CD4-positive, alpha-beta memory T cell (primary cell): ENCODE measurements around the gene TMEM131. TPM values are rescaled to one million over a fixed set of nuclear protein-coding genes. Genes with fewer than 3 reads are reported as not detected.
A peak's percentile ranks its signal among the peaks of the same experiment; 100 is the strongest.

Experiments
- CTCF ChIA-PET: fragments of 350-600 bp; sonication (Branson Sonifier 250); formaldehyde crosslinking; loops from one replicate; lab custom pipeline; 2021; ENCODE audit warnings: inconsistent platforms; ENCODE audit not compliant: partially characterized antibody; lab: Charles Lee
- POLR2A ChIA-PET: fragments of 350-600 bp; sonication (Branson Sonifier 250); formaldehyde crosslinking; loops from one replicate; lab custom pipeline; 2021; ENCODE audit not compliant: partially characterized antibody; lab: Charles Lee
- DNase-seq, 5 donors: peaks; one replicate each; pipeline versions ENCODE4 v3.0.0 to v3.0.0-alpha.2; 2020 to 2022; ENCODE audit warnings: mixed read lengths in 1 of 5
- H3K27ac ChIP-seq: one replicate; pipeline ENCODE4 v1.7.0; 2013; ENCODE audit warnings: low read depth, low read length
- H3K27me3 ChIP-seq: 2 replicates; pipeline ENCODE4 v1.7.0; 2013; ENCODE audit warnings: mild to moderate bottlenecking, low read length, moderate library complexity; ENCODE audit not compliant: insufficient read depth
- H3K36me3 ChIP-seq: 2 replicates; pipeline ENCODE4 v1.7.0; 2013; ENCODE audit warnings: mild to moderate bottlenecking, low read length, moderate library complexity; ENCODE audit not compliant: insufficient read depth
- H3K4me1 ChIP-seq: 2 replicates; pipeline ENCODE4 v1.7.0; 2013; ENCODE audit warnings: mild to moderate bottlenecking, low read length, moderate library complexity; ENCODE audit not compliant: insufficient read depth
- H3K4me3 ChIP-seq, 2 donors: one replicate each; pipeline ENCODE4 v1.7.0; 2013; ENCODE audit warnings: low read length in 2 of 2, mild to moderate bottlenecking in 1 of 2
- H3K9me3 ChIP-seq, 2 donors: one replicate each; pipeline ENCODE4 v1.7.0; 2013; ENCODE audit warnings: low read length in 2 of 2, control low read depth in 1 of 2; ENCODE audit not compliant: control insufficient read depth in 1 of 2
- H3K27ac Mint-ChIP-seq, 7 donors: one replicate each; pipeline ENCODE4 v1.8.0; 2020 to 2021; ENCODE audit warnings: mixed read lengths in 7 of 7, mild to moderate bottlenecking in 6 of 7, inconsistent platforms in 3 of 7, moderate library complexity in 3 of 7
- H3K27me3 Mint-ChIP-seq, 2 donors: one replicate each; pipeline ENCODE4 v1.8.0; 2020 to 2021; ENCODE audit warnings: mixed read lengths in 2 of 2
- H3K36me3 Mint-ChIP-seq, 2 donors: one replicate each; pipeline ENCODE4 v1.8.0; 2020 to 2021; ENCODE audit warnings: mixed read lengths in 2 of 2, inconsistent platforms in 1 of 2, mild to moderate bottlenecking in 1 of 2
- H3K4me1 Mint-ChIP-seq, 4 donors: one replicate each; pipeline ENCODE4 v1.8.0; 2020 to 2021; ENCODE audit warnings: mixed read lengths in 4 of 4, mild to moderate bottlenecking in 1 of 4
- H3K4me3 Mint-ChIP-seq, 8 donors: one replicate each; pipeline ENCODE4 v1.8.0; 2020 to 2021; ENCODE audit warnings: mixed read lengths in 8 of 8, mild to moderate bottlenecking in 7 of 8, moderate library complexity in 6 of 8, inconsistent platforms in 3 of 8
- H3K9me3 Mint-ChIP-seq, 8 donors: one replicate each; pipeline ENCODE4 v1.8.0; 2020 to 2021; ENCODE audit warnings: mixed read lengths in 8 of 8, mild to moderate bottlenecking in 5 of 8, inconsistent platforms in 3 of 8, moderate library complexity in 1 of 8
- intact Hi-C: fragments of 100-400 bp; cut with micrococcal nuclease; formaldehyde crosslinking; loops from one replicate; pipeline ENCODE4 v1.15.1; 2023
- polyA plus RNA-seq, 2 donors: library from polyadenylated mRNA; unstranded; fragments of 300-500 nt; fragmentation: Illumina TruSeq; gene quantifications; one replicate each; pipeline ENCODE4 v1.2.3, GENCODE V29; 2021
- total RNA-seq, 2 experiments: library from RNA; stranded (reverse); gene quantifications; one replicate each; pipeline ENCODE4 v1.2.3, GENCODE V29; 2021

The TMEM131 gene
- total and polyA plus RNA-seq, 4 experiments from 2014 or later, result 6.3 to 47.6 (median 31.4) TPM

GRCh38 chr2:97796465-97797126, 199.2 kb downstream of the TMEM131 start:
- H3K36me3 Mint-ChIP-seq, result peaks cover 25 to 50% of the 10 kb centered on the region in 2 donors
- CTCF ChIA-PET, result interaction anchor here (2.8 kb wide), 1 partner anchor 10 kb away, joined by 14 read pairs; no protein-coding TSS in a partner anchor

GRCh38 chr2:97792416-97792815, 203.3 kb downstream of the TMEM131 start:
- no peaks in the 10 kb centered on the region for H3K4me1 ChIP-seq
- H3K36me3 ChIP-seq, result peaks cover 23% of the 10 kb centered on the region
- no peaks in the 10 kb centered on the region for H3K9me3 Mint-ChIP-seq
- DNase-seq, result no peak
- intact Hi-C loops, result no loop called here
- H3K36me3 Mint-ChIP-seq, result peaks cover 30 to 63% of the 10 kb centered on the region in 2 donors
- CTCF ChIA-PET, result interaction anchor here (1.6 kb wide), 2 partner anchors 14 to 593 kb away, joined by 4 to 10 read pairs; no protein-coding TSS in a partner anchor
- peaks cover 0 to 2% (median under 1%) of the 10 kb centered on the region in 4 donors for H3K4me1 Mint-ChIP-seq
- no peak overlapping the region for H3K27ac Mint-ChIP-seq
- H3K4me3 ChIP-seq, result no peak overlapping the region
- H3K4me3 Mint-ChIP-seq, result no peak overlapping the region
- POLR2A ChIA-PET, result no interaction called here
- H3K27ac ChIP-seq, result no peak overlapping the region
- H3K27me3 ChIP-seq, result no peaks in the 10 kb centered on the region
- no peaks in the 10 kb centered on the region for H3K9me3 ChIP-seq
- H3K27me3 Mint-ChIP-seq, result no peaks in the 10 kb centered on the region

More at GRCh38 chr2:97796465-97797126, 199.2 kb downstream of the TMEM131 start:
- H3K9me3 Mint-ChIP-seq, result no peaks in the 10 kb centered on the region
- H3K27ac ChIP-seq, result no peak overlapping the region
- no peak overlapping the region for H3K27ac Mint-ChIP-seq
- no peak for DNase-seq
- no peak overlapping the region for H3K4me3 ChIP-seq
- no peak overlapping the region for H3K4me3 Mint-ChIP-seq
- intact Hi-C loops, result no loop called here
- H3K27me3 ChIP-seq, result no peaks in the 10 kb centered on the region
- no peaks in the 10 kb centered on the region for H3K4me1 Mint-ChIP-seq
- peaks cover 25% of the 10 kb centered on the region for H3K36me3 ChIP-seq
- H3K9me3 ChIP-seq, result no peaks in the 10 kb centered on the region
- POLR2A ChIA-PET, result no interaction called here
- no peaks in the 10 kb centered on the region for H3K4me1 ChIP-seq
- no peaks in the 10 kb centered on the region for H3K27me3 Mint-ChIP-seq

GRCh38 chr2:97788986-97789644, 206.6 kb downstream of the TMEM131 start:
- H3K4me3 ChIP-seq, result no peak overlapping the region
- peaks cover 33 to 56% of the 10 kb centered on the region in 2 donors for H3K36me3 Mint-ChIP-seq
- CTCF ChIA-PET, result interaction anchor here (0.8 kb wide), 1 partner anchor 18 kb away, joined by 3 read pairs; no protein-coding TSS in a partner anchor
- H3K27me3 ChIP-seq, result no peaks in the 10 kb centered on the region
- no peak overlapping the region for H3K27ac ChIP-seq
- no peaks in the 10 kb centered on the region for H3K9me3 Mint-ChIP-seq
- H3K4me1 Mint-ChIP-seq, result peaks cover 0 to 4% (median under 1%) of the 10 kb centered on the region in 4 donors
- intact Hi-C loops, result no loop called here
- DNase-seq, result no peak
- peaks cover 18% of the 10 kb centered on the region for H3K36me3 ChIP-seq
- no peaks in the 10 kb centered on the region for H3K27me3 Mint-ChIP-seq
- H3K9me3 ChIP-seq, result no peaks in the 10 kb centered on the region
- H3K4me3 Mint-ChIP-seq, result no peak overlapping the region
- peak overlapping the region in 1 of 7 donors; percentile 41 for H3K27ac Mint-ChIP-seq
- no peaks in the 10 kb centered on the region for H3K4me1 ChIP-seq
- POLR2A ChIA-PET, result no interaction called here

GRCh38 chr2:97785818-97786217, 209.9 kb downstream of the TMEM131 start:
- Histone ChIP-seq H3K36me3 (no peaks in the 10 kb centered on the region), H3K4me1 (no peaks in the 10 kb centered on the region), H3K4me3 (no peak overlapping the region), H3K27ac (no peak overlapping the region), H3K27me3 (no peaks in the 10 kb centered on the region), H3K9me3 (no peaks in the 10 kb centered on the region)
- Mint-ChIP-seq H3K27ac (peak overlapping the region in 1 of 7 donors; percentile 65), H3K27me3 (no peaks in the 10 kb centered on the region), H3K4me3 (no peak overlapping the region), H3K4me1 (peaks cover 0 to 4% (median under 1%) of the 10 kb centered on the region in 4 donors), H3K9me3 (no peaks in the 10 kb centered on the region), H3K36me3 (peaks cover 15 to 36% of the 10 kb centered on the region in 2 donors)
- intact Hi-C loops, result no loop called here
- POLR2A ChIA-PET, result no interaction called here
- CTCF ChIA-PET, result no interaction called here
- no peak for DNase-seq

- H3K27me3 ChIP-seq, result no peaks in the 10 kb centered on the region
- Mint-ChIP-seq H3K9me3 (no peaks in the 10 kb centered on the region), H3K4me3 (no peak overlapping the region), H3K27ac (no peak overlapping the region), H3K36me3 (peaks cover 13 to 35% of the 10 kb centered on the region in 2 donors), H3K27me3 (no peaks in the 10 kb centered on the region), H3K4me1 (peaks cover 0 to 4% (median under 1%) of the 10 kb centered on the region in 4 donors)
- ChIA-PET POLR2A (no interaction called here), CTCF (no interaction called here)
- no peaks in the 10 kb centered on the region for H3K9me3 ChIP-seq
- H3K36me3 ChIP-seq, result no peaks in the 10 kb centered on the region
- no peak for DNase-seq
- H3K27ac ChIP-seq, result no peak overlapping the region
- no peak overlapping the region for H3K4me3 ChIP-seq
- intact Hi-C loops, result no loop called here
- no peaks in the 10 kb centered on the region for H3K4me1 ChIP-seq
These were observed 210.8 kb downstream of the TMEM131 start for GRCh38 chr2:97784953-97785352.

GRCh38 chr2:97781981-97782380, 213.8 kb downstream of the TMEM131 start:
- Histone ChIP-seq H3K9me3 (no peaks in the 10 kb centered on the region), H3K4me1 (no peaks in the 10 kb centered on the region), H3K27ac (no peak overlapping the region), H3K27me3 (no peaks in the 10 kb centered on the region), H3K36me3 (no peaks in the 10 kb centered on the region), H3K4me3 (no peak overlapping the region)
- Mint-ChIP-seq H3K36me3 (peaks cover 12 to 28% of the 10 kb centered on the region in 2 donors), H3K4me3 (no peak overlapping the region), H3K9me3 (no peaks in the 10 kb centered on the region), H3K27ac (no peak overlapping the region), H3K4me1 (peaks cover 0 to 2% (median 0%) of the 10 kb centered on the region in 4 donors), H3K27me3 (no peaks in the 10 kb centered on the region)
- ChIA-PET CTCF (no interaction called here), POLR2A (no interaction called here)
- DNase-seq, result no peak
- intact Hi-C loops, result no loop called here

GRCh38 chr2:97779141-97779540, 216.6 kb downstream of the TMEM131 start:
- H3K4me3 ChIP-seq, result no peak overlapping the region
- Mint-ChIP-seq H3K4me3 (no peak overlapping the region), H3K9me3 (peaks cover 0 to 1% (median 0%) of the 10 kb centered on the region in 8 donors), H3K36me3 (peaks cover 27 to 43% of the 10 kb centered on the region in 2 donors), H3K27me3 (no peaks in the 10 kb centered on the region), H3K27ac (peak overlapping the region in 2 of 7 donors; percentile 13 to 26), H3K4me1 (peaks cover 0 to 3% (median 0%) of the 10 kb centered on the region in 4 donors)
- ChIA-PET POLR2A (no interaction called here), CTCF (interaction anchor here (0.6 kb wide), 1 partner anchor 62 kb away, joined by 3 read pairs; no protein-coding TSS in a partner anchor)
- H3K27me3 ChIP-seq, result no peaks in the 10 kb centered on the region
- H3K36me3 ChIP-seq, result no peaks in the 10 kb centered on the region
- intact Hi-C loops, result no loop called here
- no peak overlapping the region for H3K27ac ChIP-seq
- no peak for DNase-seq
- no peaks in the 10 kb centered on the region for H3K9me3 ChIP-seq
- H3K4me1 ChIP-seq, result no peaks in the 10 kb centered on the region
